SK-N-SH treated with all-trans-retinoic acid at 6 μM for 48 hours (cell line): ENCODE data around the gene DNAH11.

Experiments
- ISL1 ChIP-seq: fragments of 250-450 bp; sonication (Bioruptor Pico); IDR thresholded peaks from 2 replicates; pipeline ENCODE4 v2.1.2; 2022; ENCODE audit warnings: mild to moderate bottlenecking, moderate library complexity
- RARB ChIP-seq: fragments of 250-450 bp; sonication (Bioruptor Pico); IDR thresholded peaks from 2 replicates; pipeline ENCODE4 v1.8.0; 2021; ENCODE audit warnings: mild to moderate bottlenecking, moderate library complexity
- TSHZ2 ChIP-seq: fragments of 250-450 bp; sonication (Bioruptor Pico); IDR thresholded peaks from 2 replicates; pipeline ENCODE4 v1.5.0; 2020; ENCODE audit warnings: mild to moderate bottlenecking, moderate library complexity
- ZFP3 ChIP-seq: fragments of 250-450 bp; sonication (Bioruptor Pico); IDR thresholded peaks from 2 replicates; pipeline ENCODE4 v1.5.0; 2020; ENCODE audit warnings: mild to moderate bottlenecking, moderate library complexity

DNA sequence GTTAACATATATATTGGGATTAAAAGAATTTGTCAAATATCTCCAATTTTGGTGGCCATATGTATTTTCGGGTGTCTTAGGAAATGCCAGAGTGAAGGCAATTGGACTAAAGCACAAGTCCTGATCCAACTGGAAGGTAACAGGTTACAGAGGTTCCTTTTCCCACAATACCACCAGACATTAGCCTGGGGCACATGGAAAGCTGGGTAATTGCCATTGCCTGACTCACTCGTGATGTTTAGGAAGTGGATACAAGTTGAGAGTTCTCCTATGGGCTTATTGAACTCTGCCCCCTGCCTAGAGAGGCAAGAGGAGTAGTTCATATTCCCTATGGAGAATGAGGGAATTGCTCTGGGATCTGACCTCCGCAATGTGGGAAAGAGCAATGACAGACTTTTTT is 5.7 kb downstream of the DNAH11 start:
- TF ChIP-seq ZFP3 (no peak), RARB (no peak), TSHZ2 (CRISPR knock-in tag) (no peak), ISL1 (no peak)
